Caco-2 (cell line): ENCODE measurements around the gene ALG5. TPM values are rescaled to one million over a fixed set of nuclear protein-coding genes. Genes with fewer than 3 reads are reported as not detected.
A peak's percentile ranks its signal among the peaks of the same experiment; 100 is the strongest.

ENCODE experiments used
- BruUV-seq: library from RNA; stranded (reverse); fragments of 400-500 nt; replicated peaks from 2 replicates; lab custom pipeline; 2021; lab: Mats Ljungman, UMichigan
- CTCF ChIA-PET: fragments of 300-600 bp; sonication (Branson Sonifier 250); formaldehyde crosslinking; loops from one replicate; lab custom pipeline; 2022; ENCODE audit warnings: antibody characterized with exemption; lab: Charles Lee
- POLR2A ChIA-PET: fragments of 300-600 bp; sonication (Branson Sonifier 250); formaldehyde crosslinking; loops from one replicate; lab custom pipeline; 2022; ENCODE audit warnings: antibody characterized with exemption; lab: Charles Lee
- DNase-seq, 2 experiments: peaks; one replicate each; pipeline versions ENCODE4 v3.0.0 to v3.0.0-alpha.2; 2020 to 2022
- H3K27me3 ChIP-seq: replicated peaks from 2 replicates; pipeline ENCODE4 v1.6.0; 2011; ENCODE audit warnings: low read length; ENCODE audit not compliant: control insufficient read depth, insufficient read depth
- H3K36me3 ChIP-seq: 2 replicates; pipeline ENCODE4 v1.5.1; 2011; ENCODE audit warnings: low read length; ENCODE audit not compliant: control insufficient read depth, insufficient read depth
- H3K4me1 ChIP-seq: fragments of 250-450 bp; sonication (Bioruptor Pico); 2 replicates; pipeline ENCODE4 v1.5.1; 2020; ENCODE audit warnings: mild to moderate bottlenecking
- H3K4me3 ChIP-seq: 2 replicates; pipeline ENCODE4 v1.5.1; 2011; ENCODE audit warnings: low read depth, mild to moderate bottlenecking, control low read depth, low read length
- H3K9me3 ChIP-seq: fragments of 250-450 bp; sonication (Bioruptor Pico); 2 replicates; pipeline ENCODE4 v1.5.1; 2020; ENCODE audit warnings: mild to moderate bottlenecking, moderate library complexity
- H3K27ac Mint-ChIP-seq: one replicate; pipeline ENCODE4 v1.8.0; 2022; ENCODE audit warnings: mixed read lengths; ENCODE audit not compliant: unreplicated experiment
- H3K27me3 Mint-ChIP-seq: one replicate; pipeline ENCODE4 v1.8.0; 2022; ENCODE audit warnings: mixed read lengths; ENCODE audit not compliant: insufficient read depth, unreplicated experiment
- H3K36me3 Mint-ChIP-seq: one replicate; pipeline ENCODE4 v1.8.0; 2022; ENCODE audit warnings: mild to moderate bottlenecking, mixed read lengths; ENCODE audit not compliant: insufficient read depth, unreplicated experiment
- H3K4me1 Mint-ChIP-seq: one replicate; pipeline ENCODE4 v1.8.0; 2022; ENCODE audit warnings: low read depth, mixed read lengths; ENCODE audit not compliant: unreplicated experiment
- H3K4me3 Mint-ChIP-seq: one replicate; pipeline ENCODE4 v1.8.0; 2022; ENCODE audit warnings: mild to moderate bottlenecking, moderate library complexity, mixed read lengths; ENCODE audit not compliant: unreplicated experiment
- H3K9me3 Mint-ChIP-seq: one replicate; pipeline ENCODE4 v1.8.0; 2022; ENCODE audit warnings: mixed read lengths; ENCODE audit not compliant: unreplicated experiment
- CTCF ChIP-seq, 2 experiments: fragments of 200-600 bp in 1 of 2; IDR thresholded peaks; 1 replicate in 1 of 2; 2 replicates in 1 of 2; pipeline versions ENCODE4 v1.5.1 to v1.8.0; 2011 to 2022; ENCODE audit warnings: antibody characterized with exemption in 1 of 2, control low read depth in 1 of 2, inconsistent platforms in 1 of 2, low read depth in 1 of 2, low read length in 1 of 2, mild to moderate bottlenecking in 1 of 2, moderate library complexity in 1 of 2; ENCODE audit not compliant: insufficient read depth in 1 of 2, severe bottlenecking in 1 of 2, unreplicated experiment in 1 of 2
- intact Hi-C: fragments of 100-400 bp; cut with micrococcal nuclease; formaldehyde crosslinking; loops from one replicate; pipeline ENCODE4 v1.10.0; 2022; ENCODE audit not compliant: unreplicated experiment
- total RNA-seq: library from RNA; stranded (reverse); gene quantifications from 2 replicates; pipeline ENCODE4 v1.2.3, GENCODE V29; 2022

The ALG5 gene
- total RNA-seq, 1 experiment from 2014 or later: 62.0 TPM

GRCh38 chr13:36981156-36981743 lies 17.9 kb downstream of the ALG5 start:
- DNase-seq: no peak
- Mint-ChIP-seq H3K9me3 (no peaks in the 10 kb centered on the region), H3K27me3 (no peaks in the 10 kb centered on the region), H3K36me3 (peaks cover 60% of the 10 kb centered on the region), H3K4me3 (no peak overlapping the region), H3K4me1 (no peaks in the 10 kb centered on the region), H3K27ac (no peak overlapping the region)
- Histone ChIP-seq H3K36me3 (peaks cover 3% of the 10 kb centered on the region; the same call in 1 of the 2 replicates), H3K9me3 (no peaks in the 10 kb centered on the region), H3K27me3 (no peaks in the 10 kb centered on the region), H3K4me3 (no peak overlapping the region), H3K4me1 (no peaks in the 10 kb centered on the region)
- CTCF ChIA-PET: interaction anchor here (0.5 to 2.5 kb wide), 8 partner anchors 17 to 195 kb away, joined by 3 to 20 read pairs (median 4); partner anchors contain the start of gene ALG5
- intact Hi-C loops: loop anchor here (1.0 to 5.0 kb wide), 3 partner anchors 123 to 699 kb away; no protein-coding TSS in a partner anchor
- BruUV-seq: no TSS peak
- POLR2A ChIA-PET: no interaction called here
- TF ChIP-seq CTCF (IDR thresholded peaks at IDR 0.05; ENCODE audit: insufficient read depth in 1 of 2, low read depth in 1 of 2, low read length in 1 of 2, severe bottlenecking in 1 of 2, unreplicated experiment in 1 of 2): peak in 1 of 2 experiments; percentile 39

DNA sequence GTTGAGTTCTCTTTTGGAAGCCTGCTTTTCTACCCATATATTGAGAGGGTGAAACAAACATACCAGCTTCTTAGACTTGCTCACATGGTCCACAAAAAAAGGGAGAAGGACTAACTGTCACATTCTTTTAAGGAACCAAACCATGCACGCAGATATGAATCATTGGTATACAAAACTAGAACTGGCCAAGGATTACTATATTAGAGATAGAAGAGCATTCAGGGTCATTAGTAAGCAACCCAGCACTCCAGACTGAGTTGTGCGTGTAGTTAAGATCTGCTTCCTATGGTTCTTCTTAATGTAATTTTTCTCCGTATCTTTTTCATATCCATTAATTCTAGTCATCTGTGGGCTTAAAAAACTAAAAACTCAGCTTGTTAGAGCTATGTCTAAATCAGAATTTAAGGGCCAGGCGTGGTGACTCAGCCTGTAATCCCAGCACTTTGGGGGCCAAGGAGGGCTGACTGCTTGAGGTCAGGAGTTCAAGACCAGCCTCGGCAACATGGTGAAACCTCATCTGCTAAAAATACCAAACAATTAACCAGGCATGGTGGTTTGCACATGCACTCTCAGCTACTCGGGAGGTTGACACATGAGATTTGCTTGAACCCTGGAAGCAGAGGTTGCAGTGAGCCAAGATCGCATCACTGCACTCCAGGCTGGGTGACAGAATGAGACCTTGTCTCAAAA lies 19.6 kb downstream of the ALG5 start:
- Mint-ChIP-seq H3K9me3 (no peaks in the 10 kb centered on the region), H3K36me3 (peaks cover 63% of the 10 kb centered on the region), H3K27me3 (no peaks in the 10 kb centered on the region), H3K4me3 (no peak overlapping the region), H3K27ac (no peak overlapping the region), H3K4me1 (no peaks in the 10 kb centered on the region)
- DNase-seq: no peak
- peaks cover 3% of the 10 kb centered on the region; the same call in 1 of the 2 replicates for H3K36me3 ChIP-seq
- H3K4me1 ChIP-seq: no peaks in the 10 kb centered on the region
- intact Hi-C loops: loop anchor here (2.0 to 5.0 kb wide), 2 partner anchors 559 to 697 kb away; no protein-coding TSS in a partner anchor
- ChIA-PET CTCF (no interaction called here), POLR2A (interaction anchor here (0.6 kb wide), 1 partner anchor 78 kb away, joined by 5 read pairs; no protein-coding TSS in a partner anchor)
- H3K9me3 ChIP-seq: no peaks in the 10 kb centered on the region
- no TSS peak for BruUV-seq
- no peaks in the 10 kb centered on the region for H3K27me3 ChIP-seq
- no peak for TF ChIP-seq CTCF (IDR thresholded peaks at IDR 0.05; ENCODE audit: insufficient read depth in 1 of 2, low read depth in 1 of 2, low read length in 1 of 2, severe bottlenecking in 1 of 2, unreplicated experiment in 1 of 2)
- H3K4me3 ChIP-seq: no peak overlapping the region

GRCh38 chr13:36975172-36975571 lies 24.0 kb downstream of the ALG5 start:
- H3K4me3 ChIP-seq: no peak overlapping the region
- no peak for TF ChIP-seq CTCF (IDR thresholded peaks at IDR 0.05; ENCODE audit: insufficient read depth in 1 of 2, low read depth in 1 of 2, low read length in 1 of 2, severe bottlenecking in 1 of 2, unreplicated experiment in 1 of 2)
- no peak overlapping the region for H3K4me3 Mint-ChIP-seq
- no peak overlapping the region for H3K27ac Mint-ChIP-seq
- no peak for DNase-seq
- H3K36me3 Mint-ChIP-seq: peaks cover 58% of the 10 kb centered on the region
- H3K9me3 ChIP-seq: no peaks in the 10 kb centered on the region
- no peaks in the 10 kb centered on the region for H3K9me3 Mint-ChIP-seq
- POLR2A ChIA-PET: no interaction called here
- H3K27me3 ChIP-seq: no peaks in the 10 kb centered on the region
- no peaks in the 10 kb centered on the region for H3K4me1 ChIP-seq
- no TSS peak for BruUV-seq
- CTCF ChIA-PET: interaction anchor here (1.0 kb wide), 1 partner anchor 123 kb away, joined by 3 read pairs; no protein-coding TSS in a partner anchor
- intact Hi-C loops: no loop called here
- no peaks in the 10 kb centered on the region for H3K4me1 Mint-ChIP-seq
- H3K36me3 ChIP-seq: peaks cover 4% of the 10 kb centered on the region
- H3K27me3 Mint-ChIP-seq: no peaks in the 10 kb centered on the region
